ENCODE data around the gene POU2F2.

The POU2F2 gene

GRCh38 chr19:42078058-42078457 lies 54.2 kb downstream of the POU2F2 start:
- H2AFZ ChIP-seq, result no peak overlapping the region
- no peak overlapping the region for H3K9ac ChIP-seq
- no peaks in the 10 kb centered on the region for H3K9me3 ChIP-seq (ENCODE audit: control insufficient read depth, low read length)
- H3K4me1 ChIP-seq, result peaks cover 11% of the 10 kb centered on the region
- TF ChIP-seq, protein P1, sequence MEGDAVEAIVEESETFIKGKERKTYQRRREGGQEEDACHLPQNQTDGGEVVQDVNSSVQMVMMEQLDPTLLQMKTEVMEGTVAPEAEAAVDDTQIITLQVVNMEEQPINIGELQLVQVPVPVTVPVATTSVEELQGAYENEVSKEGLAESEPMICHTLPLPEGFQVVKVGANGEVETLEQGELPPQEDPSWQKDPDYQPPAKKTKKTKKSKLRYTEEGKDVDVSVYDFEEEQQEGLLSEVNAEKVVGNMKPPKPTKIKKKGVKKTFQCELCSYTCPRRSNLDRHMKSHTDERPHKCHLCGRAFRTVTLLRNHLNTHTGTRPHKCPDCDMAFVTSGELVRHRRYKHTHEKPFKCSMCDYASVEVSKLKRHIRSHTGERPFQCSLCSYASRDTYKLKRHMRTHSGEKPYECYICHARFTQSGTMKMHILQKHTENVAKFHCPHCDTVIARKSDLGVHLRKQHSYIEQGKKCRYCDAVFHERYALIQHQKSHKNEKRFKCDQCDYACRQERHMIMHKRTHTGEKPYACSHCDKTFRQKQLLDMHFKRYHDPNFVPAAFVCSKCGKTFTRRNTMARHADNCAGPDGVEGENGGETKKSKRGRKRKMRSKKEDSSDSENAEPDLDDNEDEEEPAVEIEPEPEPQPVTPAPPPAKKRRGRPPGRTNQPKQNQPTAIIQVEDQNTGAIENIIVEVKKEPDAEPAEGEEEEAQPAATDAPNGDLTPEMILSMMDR (IDR thresholded peaks at IDR 0.05), result no peak
- H3K4me3 ChIP-seq (ENCODE audit: low read depth, low read length), result no peak overlapping the region
- H3K36me3 ChIP-seq (ENCODE audit: control insufficient read depth, insufficient read depth, low read length), result no peaks in the 10 kb centered on the region
- no peaks in the 10 kb centered on the region for H3K27me3 ChIP-seq (ENCODE audit: control insufficient read depth, insufficient read depth, low read length)
- no peak overlapping the region for H3K27ac ChIP-seq
- H3K4me2 ChIP-seq (ENCODE audit: low read length), result no peak overlapping the region
- peaks cover 10% of the 10 kb centered on the region for H3K79me2 ChIP-seq

GRCh38 chr19:42076380-42076944 lies 55.8 kb downstream of the POU2F2 start:
- H3K27me3 ChIP-seq (ENCODE audit: control insufficient read depth, insufficient read depth, low read length), result no peaks in the 10 kb centered on the region
- H3K36me3 ChIP-seq (ENCODE audit: control insufficient read depth, insufficient read depth, low read length), result no peaks in the 10 kb centered on the region
- no peaks in the 10 kb centered on the region for H3K9me3 ChIP-seq (ENCODE audit: control insufficient read depth, low read length)
- TF ChIP-seq, protein P1 (IDR thresholded peaks at IDR 0.05), result no peak
- peaks cover 10% of the 10 kb centered on the region for H3K79me2 ChIP-seq
- H3K4me2 ChIP-seq (ENCODE audit: low read length), result peak overlapping the region; percentile 70
- peak overlapping the region; percentile 59 for H3K9ac ChIP-seq
- H3K4me1 ChIP-seq, result peaks cover 7% of the 10 kb centered on the region
- H2AFZ ChIP-seq, result peak overlapping the region; percentile 80
- peak overlapping the region; percentile 91 for H3K4me3 ChIP-seq (ENCODE audit: low read depth, low read length)
- H3K27ac ChIP-seq, result peak overlapping the region; percentile 63

GRCh38 chr19:42075616-42076379 lies 56.4 kb downstream of the POU2F2 start, which contains the start of gene ZNF574:
Gene ZNF574, plus strand, starts transcription at chr19:42076166. Its CDS starts 2,441 bp downstream, at chr19:42078607.
- Histone ChIP-seq H3K9ac (peak within 1 kb of the TSS; percentile 93), H3K79me2 (peaks cover 10% of the 10 kb centered on the region), H2AFZ (peak within 1 kb of the TSS; percentile 97), H3K4me2 (ENCODE audit: low read length) (peak within 1 kb of the TSS; percentile 88), H3K9me3 (ENCODE audit: control insufficient read depth, low read length) (no peaks in the 10 kb centered on the region), H3K27ac (peak within 1 kb of the TSS; percentile 96), H3K36me3 (ENCODE audit: control insufficient read depth, insufficient read depth, low read length) (no peaks in the 10 kb centered on the region), H3K27me3 (ENCODE audit: control insufficient read depth, insufficient read depth, low read length) (no peaks in the 10 kb centered on the region), H3K4me1 (peaks cover 8% of the 10 kb centered on the region), H3K4me3 (ENCODE audit: low read depth, low read length) (peak within 1 kb of the TSS; percentile 91)
- TF ChIP-seq, protein P1 (IDR thresholded peaks at IDR 0.05), result peak; percentile 4

GRCh38 chr19:42075364-42075615 lies 57.0 kb downstream of the POU2F2 start:
- Histone ChIP-seq H3K27ac (peak overlapping the region; percentile 96), H3K4me3 (ENCODE audit: low read depth, low read length) (peak overlapping the region; percentile 91), H2AFZ (peak overlapping the region; percentile 97), H3K9ac (peak overlapping the region; percentile 93), H3K27me3 (ENCODE audit: control insufficient read depth, insufficient read depth, low read length) (no peaks in the 10 kb centered on the region), H3K4me2 (ENCODE audit: low read length) (peak overlapping the region; percentile 88), H3K79me2 (peaks cover 13% of the 10 kb centered on the region), H3K36me3 (ENCODE audit: control insufficient read depth, insufficient read depth, low read length) (no peaks in the 10 kb centered on the region), H3K4me1 (peaks cover 13% of the 10 kb centered on the region), H3K9me3 (ENCODE audit: control insufficient read depth, low read length) (no peaks in the 10 kb centered on the region)
- TF ChIP-seq, protein P1 (IDR thresholded peaks at IDR 0.05), result no peak
